Measurements from ENCODE around the gene GLRA2.

The GLRA2 gene

GRCh38 chrX:14700982-14701381 is 171.6 kb downstream of the GLRA2 start:
- DNase-seq (ENCODE audit: low spot score), result no peak

GRCh38 chrX:14702145-14702544 is 172.8 kb downstream of the GLRA2 start:
- no peak for DNase-seq (ENCODE audit: low spot score)

GRCh38 chrX:14712096-14712495 is 182.8 kb downstream of the GLRA2 start:
- no peak for DNase-seq (ENCODE audit: low spot score)

- no peak for DNase-seq (ENCODE audit: low spot score)
These were observed 188.6 kb downstream of the GLRA2 start for GRCh38 chrX:14717949-14718348.

GRCh38 chrX:14718403-14718802 is 189.1 kb downstream of the GLRA2 start:
- no peak for DNase-seq (ENCODE audit: low spot score)

- DNase-seq (ENCODE audit: low spot score), result no peak
These were observed 199.7 kb downstream of the GLRA2 start for GRCh38 chrX:14729058-14729457.

- DNase-seq (ENCODE audit: low spot score), result no peak
These were observed 209.3 kb downstream of the GLRA2 start for GRCh38 chrX:14738643-14739042.

- DNase-seq (ENCODE audit: low spot score), result no peak
These were observed 224.1 kb downstream of the GLRA2 start for GRCh38 chrX:14753441-14753840.

- DNase-seq (ENCODE audit: low spot score), result no peak
These were observed 228.7 kb downstream of the GLRA2 start for GRCh38 chrX:14758029-14758491.

- DNase-seq (ENCODE audit: low spot score), result no peak
These were observed 246.1 kb downstream of the GLRA2 start for GRCh38 chrX:14775416-14775815.

GRCh38 chrX:14776901-14777300 is 247.6 kb downstream of the GLRA2 start:
- no peak for DNase-seq (ENCODE audit: low spot score)

- DNase-seq (ENCODE audit: low spot score), result no peak
These were observed 248.2 kb downstream of the GLRA2 start for GRCh38 chrX:14777525-14777924.

- no peak for DNase-seq (ENCODE audit: low spot score)
These were observed 250.2 kb downstream of the GLRA2 start for GRCh38 chrX:14779580-14779979.

Measured in hematopoietic multipotent progenitor cell treated with erythropoietin and hydrocortisone succinate and interleukin-3 and kit ligand, for 17 days (in vitro differentiated cells).